GM23338 (cell line): ENCODE measurements around the gene DHX8.

Experiments
- CREB1 ChIP-seq: fragments of 250-450 bp; sonication (Bioruptor Pico); IDR thresholded peaks from 2 replicates; pipeline ENCODE4 v1.5.0; 2020; ENCODE audit warnings: low read depth, mild to moderate bottlenecking, moderate library complexity
- CTCF ChIP-seq, 2 experiments: fragments of 200-600 bp in 1 of 2; sonication (generic) in 1 of 2; conservative IDR thresholded peaks; 2 replicates each; pipeline versions ENCODE4 v1.5.1 to v1.6.1; 2016 to 2017; ENCODE audit warnings: antibody characterized with exemption in 2 of 2, low read depth in 2 of 2, mild to moderate bottlenecking in 2 of 2, moderate library complexity in 1 of 2
- ETS1 ChIP-seq: IDR thresholded peaks from 2 replicates; pipeline ENCODE4 v1.6.1; 2016; ENCODE audit warnings: antibody characterized with exemption
- EZH2 ChIP-seq: fragments of 200-600 bp; sonication (generic); IDR thresholded peaks from one replicate; pipeline ENCODE4 v1.8.0; 2017; ENCODE audit warnings: antibody characterized with exemption, mild to moderate bottlenecking, low read depth; ENCODE audit not compliant: unreplicated experiment
- EZH2phosphoT487 ChIP-seq: fragments of 200-600 bp; sonication (generic); IDR thresholded peaks from one replicate; pipeline ENCODE4 v1.8.1; 2018; ENCODE audit warnings: antibody characterized with exemption; ENCODE audit not compliant: unreplicated experiment
- JUNB ChIP-seq: IDR thresholded peaks from one replicate; pipeline ENCODE4 v1.6.1; 2016; ENCODE audit warnings: antibody characterized with exemption; ENCODE audit not compliant: unreplicated experiment
- POLR2AphosphoS5 ChIP-seq: IDR thresholded peaks from 2 replicates; pipeline ENCODE4 v1.6.1; 2016; ENCODE audit warnings: antibody characterized with exemption, low read depth
- REST ChIP-seq: IDR thresholded peaks from one replicate; pipeline ENCODE4 v1.6.1; 2018; ENCODE audit warnings: antibody characterized with exemption; ENCODE audit not compliant: unreplicated experiment
- ZNF331 ChIP-seq: fragments of 250-450 bp; sonication (Bioruptor Pico); IDR thresholded peaks from 2 replicates; pipeline ENCODE4 v1.5.0; 2020; ENCODE audit warnings: low read depth, mild to moderate bottlenecking, moderate library complexity

- TF ChIP-seq CTCF (conservative IDR thresholded peaks at IDR 0.05; ENCODE audit: low read depth in 2 of 2) (no peak), REST (no peak), ZNF331 (CRISPR knock-in tag) (no peak), EZH2 (no peak), POLR2AphosphoS5 (no peak), EZH2phosphoT487 (no peak), JUNB (no peak), CREB1 (CRISPR knock-in tag) (no peak), ETS1 (no peak)
Measured at GRCh38 chr17:43434902-43435319, 48.9 kb upstream of the DHX8 start.
